NCI-H526 treated with DMSO at 0.1 percent for 48 hours (cell line): ENCODE results near the gene HEXD.
"Not testable (repeated sequence)": the region's sequence is repeated elsewhere in the genome, so short reads cannot be mapped to it uniquely, and the experiment has no call there.

Source experiments
- DNase-seq: peaks from one replicate; lab custom pipeline; 2025; lab: John Stamatoyannopoulos, UW

The HEXD gene

DNA sequence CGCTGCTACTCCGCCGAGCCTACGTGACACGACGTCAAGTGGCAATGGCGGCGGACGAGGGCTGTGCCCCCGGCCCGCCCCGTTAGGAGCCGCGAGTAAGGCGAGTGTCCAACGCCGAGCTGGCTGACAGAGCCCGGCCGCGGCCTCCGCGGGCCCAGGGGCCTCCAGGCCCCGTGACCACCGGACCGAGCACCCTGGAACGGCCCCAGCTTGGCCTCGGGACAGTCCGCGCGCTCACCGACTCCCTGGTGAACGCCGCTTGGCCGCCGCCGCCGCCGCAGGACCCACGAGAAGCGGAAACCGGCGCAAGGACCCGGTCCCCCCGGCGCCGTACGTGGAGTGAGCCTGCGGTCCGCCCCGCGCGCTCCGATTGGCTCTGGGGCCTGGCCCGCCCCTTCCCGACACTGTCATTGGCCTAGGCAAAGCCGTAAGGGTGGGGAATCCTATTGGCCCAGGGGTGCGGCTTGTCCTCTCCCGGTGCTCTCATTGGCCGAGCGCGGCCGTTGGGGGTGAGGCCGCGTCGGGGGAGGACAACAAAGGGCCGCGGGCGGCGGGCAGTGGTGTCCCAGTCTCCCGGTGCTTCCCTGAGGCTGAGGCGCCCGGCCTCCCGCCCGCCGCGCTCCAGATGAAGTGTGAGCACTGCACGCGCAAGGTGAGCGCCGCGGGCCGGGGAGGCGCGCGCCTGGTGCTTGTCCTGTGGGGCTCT is 40.2 kb downstream of the HEXD start, which contains the start of gene NARF:
NARF (plus strand) TSS at position 563 of the 706 bp plus-strand sequence; CDS start at position 626, 63 bp downstream.
- DNase-seq = peak; percentile 96

GRCh38 chr17:82458885-82459424 is 40.8 kb downstream of the HEXD start:
- DNase-seq = no peak

- DNase-seq = not testable (repeated sequence)
Observed at GRCh38 chr17:82459936-82460335, 41.8 kb downstream of the HEXD start.

DNA sequence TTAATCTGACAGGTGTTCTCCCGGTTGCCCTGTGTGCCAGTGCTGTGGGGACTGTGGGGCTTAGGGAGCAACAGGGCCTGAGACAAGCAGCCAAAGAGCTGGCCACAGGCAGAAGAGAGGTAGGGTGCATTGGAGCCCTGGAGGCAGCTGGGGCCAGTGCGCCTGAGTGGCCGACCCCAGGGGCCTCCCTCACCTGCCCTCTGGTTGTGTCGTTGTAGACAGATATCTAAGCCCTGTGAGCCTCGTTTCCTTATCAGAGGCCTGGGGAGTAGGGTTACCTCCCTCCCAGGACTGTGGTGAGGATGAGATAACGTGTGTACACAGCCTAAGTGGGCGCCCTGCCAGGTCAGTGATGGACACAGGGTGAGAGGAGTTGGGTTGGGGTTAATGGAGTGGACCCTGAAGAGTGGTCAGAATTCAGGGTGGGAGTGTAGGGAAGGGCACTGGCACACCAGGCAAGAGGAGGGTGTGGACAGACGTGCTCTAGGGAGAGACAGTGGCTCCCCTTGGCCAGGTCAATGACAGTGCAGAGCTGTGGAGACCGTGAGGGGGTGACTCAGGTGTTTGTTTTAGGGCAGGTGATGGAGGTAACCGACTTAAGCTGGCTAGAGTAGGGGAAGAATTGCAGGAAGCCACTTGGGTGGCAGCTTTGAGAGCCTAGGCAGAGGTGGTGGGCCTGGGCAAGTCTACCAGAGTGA is 43.8 kb downstream of the HEXD start:
- DNase-seq = no peak

DNA sequence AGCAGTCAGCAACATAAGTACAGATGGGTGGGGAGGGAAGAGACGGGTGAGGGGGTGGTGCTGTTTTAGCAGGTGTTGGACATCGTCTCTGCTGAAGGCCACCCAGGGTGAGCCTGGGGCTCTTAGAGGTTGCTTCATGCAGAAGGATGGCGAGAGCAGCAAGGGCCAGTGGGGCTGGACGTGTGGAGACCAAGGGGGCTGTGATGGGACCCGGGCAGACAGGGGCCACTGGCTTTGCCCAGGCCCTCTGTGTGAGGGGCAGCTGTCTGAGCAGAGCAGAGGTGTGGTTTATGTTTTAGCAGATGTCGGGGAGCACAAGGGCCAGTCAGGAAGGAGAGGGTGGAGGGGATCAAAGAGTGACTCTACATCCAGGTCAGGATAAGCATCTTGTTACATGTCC is 45.2 kb downstream of the HEXD start:
- no peak for DNase-seq

GRCh38 chr17:82463925-82464566 is 45.9 kb downstream of the HEXD start:
- DNase-seq = no peak

DNA sequence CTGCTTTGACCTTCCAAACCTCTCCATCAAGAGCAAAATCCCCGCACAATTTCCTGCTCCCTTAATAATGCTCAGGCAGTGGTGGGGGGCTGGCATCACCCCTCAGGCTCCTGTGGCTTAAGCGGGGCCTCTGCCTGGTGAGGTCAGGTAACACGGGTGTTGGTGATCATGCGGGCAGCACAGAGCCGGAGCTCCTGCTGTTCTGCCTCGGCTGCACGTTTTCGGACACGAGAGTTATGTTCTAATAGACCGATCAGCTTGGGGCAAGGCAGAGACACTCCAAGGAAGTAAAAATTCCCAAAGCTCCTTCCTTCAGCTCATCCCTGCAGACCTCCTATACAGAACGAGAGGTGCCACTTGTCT is 46.4 kb downstream of the HEXD start:
- no peak for DNase-seq

- no peak for DNase-seq
Observed at GRCh38 chr17:82465023-82465603, 47.0 kb downstream of the HEXD start.

- DNase-seq = no peak
Observed at GRCh38 chr17:82468692-82469091, 50.5 kb downstream of the HEXD start.

- DNase-seq = no peak
Observed at GRCh38 chr17:82470065-82470464, 51.9 kb downstream of the HEXD start.

- DNase-seq = no peak
Observed at GRCh38 chr17:82474223-82475010, 56.3 kb downstream of the HEXD start.

DNA sequence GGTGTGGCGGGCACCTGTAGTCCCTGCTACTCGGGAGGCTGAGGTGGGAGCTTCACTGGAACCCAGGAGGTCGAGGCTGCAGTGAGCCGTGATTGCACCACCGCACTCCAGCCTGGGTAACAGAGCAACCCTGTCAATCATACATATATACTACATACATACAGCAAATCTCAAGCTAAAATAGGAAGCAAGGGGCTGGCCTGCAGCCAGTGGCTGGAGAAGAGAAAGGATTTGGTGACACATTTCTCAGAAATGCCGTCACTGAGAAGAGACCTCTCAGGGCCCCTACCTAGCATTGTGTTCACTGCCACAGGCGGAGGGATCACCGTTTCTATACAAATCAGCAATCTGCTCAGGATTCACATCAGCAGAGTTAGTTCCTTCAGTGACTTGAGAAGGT is 57.3 kb downstream of the HEXD start:
- no peak for DNase-seq

GRCh38 chr17:82477934-82478333 is 59.8 kb downstream of the HEXD start:
- DNase-seq = no peak

GRCh38 chr17:82479602-82480001 is 61.5 kb downstream of the HEXD start:
- DNase-seq = no peak

DNA sequence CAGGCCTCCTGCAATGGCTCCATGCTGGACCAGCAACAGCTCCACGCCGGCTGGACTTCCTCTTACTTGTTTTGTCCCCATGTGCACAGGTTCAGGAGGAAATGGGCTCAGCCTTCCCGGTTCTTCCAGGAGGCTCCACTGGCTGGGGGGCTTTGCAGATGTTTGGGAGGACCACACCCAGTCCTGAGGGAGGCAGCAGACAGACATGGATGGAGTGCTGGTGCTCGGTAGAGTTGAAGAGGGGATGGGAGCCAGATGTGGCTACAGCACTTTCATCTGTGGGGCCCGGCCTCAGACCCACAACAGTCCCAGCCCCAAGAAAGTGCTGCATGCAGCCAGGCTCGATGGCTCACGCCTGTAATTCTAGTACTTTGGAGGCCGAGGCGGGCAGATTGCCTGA is 62.2 kb downstream of the HEXD start:
- no peak for DNase-seq

DNA sequence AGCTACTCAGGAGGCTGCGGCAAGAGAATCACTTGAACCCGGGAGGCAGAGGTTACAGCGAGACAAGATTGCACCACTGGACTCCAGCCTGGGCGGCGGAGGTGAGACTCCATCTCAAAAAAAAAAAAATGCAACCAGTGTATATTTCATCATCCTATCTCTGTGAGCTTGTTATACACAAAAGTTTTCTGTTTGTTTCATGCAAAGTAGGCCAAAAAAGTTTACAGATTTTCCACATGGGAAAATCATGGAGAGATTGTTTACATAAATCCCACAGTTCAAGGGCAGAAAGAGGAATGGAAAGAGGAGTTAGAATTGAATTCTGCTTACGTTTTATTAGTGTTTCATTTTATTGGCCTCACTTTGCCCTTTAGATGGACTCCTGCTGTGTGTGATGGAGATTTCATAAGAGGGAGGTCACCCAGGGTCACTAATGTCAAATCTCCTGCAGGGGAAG is 65.1 kb downstream of the HEXD start:
- DNase-seq = no peak

DNA sequence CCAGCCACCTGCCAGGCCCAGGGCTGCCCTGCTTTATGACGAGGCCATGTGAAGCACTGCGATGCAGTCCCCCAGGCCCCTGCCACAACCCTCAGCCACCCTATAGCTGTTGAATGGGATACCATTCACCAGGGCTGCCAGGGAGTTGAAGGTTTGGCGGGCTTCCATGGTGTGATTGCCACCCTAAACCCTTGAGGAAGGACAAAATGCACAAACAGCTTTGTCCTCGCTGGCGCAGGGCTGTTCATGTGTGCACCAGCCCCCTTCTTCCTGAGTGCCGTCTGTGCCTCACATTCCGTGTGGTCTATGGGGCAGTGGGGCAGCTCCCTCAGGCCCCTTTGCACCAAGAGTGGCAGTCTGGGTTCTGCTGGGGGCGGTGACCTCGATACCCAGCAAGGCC is 65.7 kb downstream of the HEXD start:
- no peak for DNase-seq

- DNase-seq = no peak
Observed at GRCh38 chr17:82486231-82487094, 68.3 kb downstream of the HEXD start.

DNA sequence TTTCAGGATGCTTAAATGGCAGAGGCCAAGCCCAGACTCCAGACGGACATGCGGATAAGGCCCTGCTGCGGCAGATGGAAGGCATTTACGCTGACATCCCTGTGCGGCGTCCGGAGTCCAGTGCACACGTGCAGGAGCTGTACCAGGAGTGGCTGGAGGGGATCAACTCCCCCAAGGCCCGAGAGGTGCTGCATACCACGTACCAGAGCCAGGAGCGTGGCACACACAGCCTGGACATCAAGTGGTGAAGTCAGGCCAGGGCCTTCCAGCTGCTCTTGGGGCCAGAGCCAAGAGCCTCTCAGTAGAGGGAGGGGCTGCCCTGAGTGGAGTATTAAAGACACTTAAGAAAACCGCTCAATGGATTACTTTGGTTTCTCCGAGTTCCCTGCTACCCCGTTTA is 69.8 kb downstream of the HEXD start:
- no peak for DNase-seq

DNA sequence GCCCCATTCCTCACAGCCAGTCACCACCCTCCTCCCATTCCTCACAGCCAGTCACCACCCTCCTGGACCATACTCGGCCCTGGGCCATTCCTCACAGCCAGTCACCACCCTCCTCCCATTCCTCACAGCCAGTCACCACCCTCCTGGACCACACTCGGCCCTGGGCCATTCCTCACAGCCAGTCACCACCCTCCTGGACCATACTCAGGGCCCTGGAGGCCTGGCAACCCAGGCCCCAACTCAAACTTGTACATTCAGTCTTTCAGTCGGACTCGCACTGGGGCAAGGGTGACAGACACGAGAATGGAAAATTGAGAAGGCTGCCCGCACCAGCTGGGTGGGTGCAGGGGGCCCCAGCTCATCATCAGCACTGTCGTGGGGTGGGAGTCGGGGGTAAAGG is 71.0 kb downstream of the HEXD start:
- no peak for DNase-seq
